HUES48 (cell line): ENCODE results near the gene SLC9A2.

Experiments
- H3K27ac ChIP-seq: one replicate; pipeline ENCODE4 v1.7.0; 2013; ENCODE audit warnings: low read depth, low read length, inconsistent platforms
- H3K27me3 ChIP-seq: 2 replicates; pipeline ENCODE4 v1.6.1; 2013; ENCODE audit warnings: mild to moderate bottlenecking, low read length; ENCODE audit not compliant: control insufficient read depth, insufficient read depth
- H3K36me3 ChIP-seq: 2 replicates; pipeline ENCODE4 v1.6.1; 2013; ENCODE audit warnings: low read length; ENCODE audit not compliant: control insufficient read depth, insufficient read depth
- H3K4me1 ChIP-seq: 2 replicates; pipeline ENCODE4 v1.6.1; 2013; ENCODE audit warnings: mild to moderate bottlenecking, low read length; ENCODE audit not compliant: control insufficient read depth, insufficient read depth
- H3K4me3 ChIP-seq: 2 replicates; pipeline ENCODE4 v1.5.1; 2013; ENCODE audit warnings: mild to moderate bottlenecking, low read depth, low read length
- H3K9ac ChIP-seq: 2 replicates; pipeline ENCODE4 v1.6.1; 2013; ENCODE audit warnings: mild to moderate bottlenecking, low read depth, low read length, moderate library complexity
- H3K9me3 ChIP-seq: 2 replicates; pipeline ENCODE4 v1.6.1; 2013; ENCODE audit warnings: low read length; ENCODE audit not compliant: control insufficient read depth, insufficient read depth

SLC9A2 gene

DNA sequence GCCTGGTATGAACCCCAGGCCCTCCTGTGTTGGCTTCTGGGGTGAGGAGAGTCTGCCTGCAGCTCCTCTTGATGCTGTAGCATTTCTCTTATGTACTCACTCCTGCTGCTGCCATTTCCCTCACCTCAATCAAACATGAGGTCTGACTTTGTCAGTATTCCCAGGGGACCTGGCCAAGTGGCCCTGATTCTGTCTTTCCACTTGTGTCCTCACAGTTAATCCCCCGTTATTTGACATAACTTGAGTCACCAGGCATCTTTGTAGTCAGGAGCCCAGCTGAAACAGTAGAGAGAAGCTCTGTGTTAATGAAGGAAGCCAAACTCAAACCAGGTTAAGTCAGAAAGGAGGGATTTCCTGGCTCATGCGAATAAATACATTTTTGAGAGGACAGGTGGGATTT lies 55.0 kb downstream of the SLC9A2 start:
- no peak overlapping the region for H3K4me3 ChIP-seq
- H3K4me1 ChIP-seq: no peaks in the 10 kb centered on the region
- no peaks in the 10 kb centered on the region for H3K9me3 ChIP-seq
- H3K27ac ChIP-seq: no peak overlapping the region
- no peak overlapping the region for H3K9ac ChIP-seq
- no peaks in the 10 kb centered on the region for H3K27me3 ChIP-seq
- H3K36me3 ChIP-seq: no peaks in the 10 kb centered on the region

DNA sequence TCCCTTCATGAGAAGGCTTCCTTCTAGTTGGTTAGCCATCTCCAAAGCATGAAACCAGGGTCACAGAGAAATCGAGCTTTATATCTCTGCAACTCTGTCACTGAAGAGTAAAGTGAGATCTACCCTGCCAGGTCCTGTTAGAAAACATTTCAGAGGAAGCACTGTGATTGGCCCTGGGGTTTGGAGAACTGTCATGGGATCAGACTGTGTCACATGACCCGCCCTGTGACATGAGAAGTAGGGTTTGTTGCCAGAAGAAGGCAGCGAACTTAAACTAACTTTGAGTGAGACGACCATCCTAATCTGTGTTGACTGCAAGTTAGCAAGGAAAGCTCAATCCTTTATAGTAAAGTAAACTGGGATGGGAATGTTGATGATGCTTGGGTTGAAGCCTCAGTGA lies 55.5 kb downstream of the SLC9A2 start:
- Histone ChIP-seq H3K27ac (no peak overlapping the region), H3K9me3 (no peaks in the 10 kb centered on the region), H3K27me3 (no peaks in the 10 kb centered on the region), H3K4me1 (no peaks in the 10 kb centered on the region), H3K36me3 (no peaks in the 10 kb centered on the region), H3K9ac (no peak overlapping the region), H3K4me3 (no peak overlapping the region)

DNA sequence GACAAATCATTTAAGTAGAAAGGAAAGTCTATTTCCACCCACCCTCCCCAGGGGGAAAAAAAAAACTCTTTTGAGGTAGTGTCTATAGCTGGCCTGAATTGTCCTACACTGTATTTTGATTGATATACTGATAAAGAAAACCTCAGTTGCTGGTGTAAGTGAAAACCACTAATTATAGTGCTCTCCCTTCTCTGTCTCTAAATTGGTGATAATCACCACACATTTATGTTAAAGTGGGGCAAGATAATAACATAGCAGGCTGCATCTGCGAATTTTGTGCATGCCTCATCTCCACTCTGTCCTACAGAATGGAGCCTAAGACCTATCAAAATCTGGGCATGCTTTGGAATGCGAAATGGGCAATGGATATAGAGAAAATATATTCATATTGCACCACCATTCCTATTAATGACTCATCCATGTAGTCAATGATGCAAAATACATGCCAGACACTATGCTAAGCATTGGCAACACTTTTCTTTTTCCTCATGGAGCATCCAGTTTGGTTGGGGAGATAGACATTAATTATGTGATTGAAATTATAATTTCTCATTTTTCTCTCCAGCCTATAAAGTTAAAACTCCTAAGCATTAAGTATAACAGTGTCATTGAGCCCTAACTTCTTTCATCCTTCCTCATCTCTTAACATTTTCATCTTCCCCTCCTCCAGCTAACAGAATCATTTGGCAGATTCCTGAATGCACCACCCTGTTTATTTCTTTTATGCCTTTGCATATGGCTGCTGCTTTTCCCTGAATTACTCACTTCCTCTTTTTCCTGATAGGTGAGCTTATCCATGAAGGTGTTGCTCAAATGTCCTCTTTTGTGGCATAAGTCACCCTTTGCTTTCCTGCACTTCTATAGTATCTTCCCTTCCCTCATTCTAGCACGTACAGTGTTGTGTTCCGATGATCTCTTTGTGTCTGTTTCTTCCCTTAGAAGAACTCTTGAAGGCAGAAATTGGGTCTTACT lies 58.2 kb downstream of the SLC9A2 start:
- Histone ChIP-seq H3K9me3 (no peaks in the 10 kb centered on the region), H3K9ac (no peak overlapping the region), H3K27ac (no peak overlapping the region), H3K36me3 (no peaks in the 10 kb centered on the region), H3K4me3 (no peak overlapping the region), H3K27me3 (no peaks in the 10 kb centered on the region), H3K4me1 (no peaks in the 10 kb centered on the region)

- no peak overlapping the region for H3K27ac ChIP-seq
- no peak overlapping the region for H3K4me3 ChIP-seq
- no peaks in the 10 kb centered on the region for H3K27me3 ChIP-seq
- H3K9ac ChIP-seq: no peak overlapping the region
- H3K36me3 ChIP-seq: no peaks in the 10 kb centered on the region
- no peaks in the 10 kb centered on the region for H3K4me1 ChIP-seq
- no peaks in the 10 kb centered on the region for H3K9me3 ChIP-seq
Measured at GRCh38 chr2:102678442-102678841, 59.1 kb downstream of the SLC9A2 start.

GRCh38 chr2:102686479-102687439 lies 67.4 kb downstream of the SLC9A2 start:
- no peaks in the 10 kb centered on the region for H3K36me3 ChIP-seq

GRCh38 chr2:102690012-102690411 lies 70.7 kb downstream of the SLC9A2 start:
- H3K9me3 ChIP-seq: no peaks in the 10 kb centered on the region

More at GRCh38 chr2:102686479-102687439, 67.4 kb downstream of the SLC9A2 start:
- no peak overlapping the region for H3K4me3 ChIP-seq
- no peaks in the 10 kb centered on the region; the same call in 1 of the 2 replicates for H3K27me3 ChIP-seq
- no peak overlapping the region for H3K9ac ChIP-seq
- no peak overlapping the region for H3K27ac ChIP-seq
- H3K9me3 ChIP-seq: no peaks in the 10 kb centered on the region
- no peaks in the 10 kb centered on the region for H3K4me1 ChIP-seq

GRCh38 chr2:102696463-102696862 lies 77.1 kb downstream of the SLC9A2 start:
- Histone ChIP-seq H3K27me3 (no peaks in the 10 kb centered on the region), H3K27ac (no peak overlapping the region), H3K9ac (no peak overlapping the region), H3K4me1 (peaks cover 5% of the 10 kb centered on the region; the same call in 1 of the 2 replicates), H3K36me3 (no peaks in the 10 kb centered on the region), H3K4me3 (no peak overlapping the region), H3K9me3 (no peaks in the 10 kb centered on the region)

More at GRCh38 chr2:102690012-102690411, 70.7 kb downstream of the SLC9A2 start:
- Histone ChIP-seq H3K36me3 (no peaks in the 10 kb centered on the region), H3K4me1 (no peaks in the 10 kb centered on the region), H3K9ac (no peak overlapping the region), H3K4me3 (no peak overlapping the region), H3K27ac (no peak overlapping the region), H3K27me3 (no peaks in the 10 kb centered on the region; the same call in 1 of the 2 replicates)

- Histone ChIP-seq H3K27me3 (no peaks in the 10 kb centered on the region), H3K4me1 (peaks cover 5% of the 10 kb centered on the region; the same call in 1 of the 2 replicates), H3K4me3 (no peak overlapping the region), H3K27ac (no peak overlapping the region), H3K9ac (no peak overlapping the region), H3K36me3 (no peaks in the 10 kb centered on the region), H3K9me3 (no peaks in the 10 kb centered on the region)
Measured at GRCh38 chr2:102698369-102699111, 79.2 kb downstream of the SLC9A2 start.

DNA sequence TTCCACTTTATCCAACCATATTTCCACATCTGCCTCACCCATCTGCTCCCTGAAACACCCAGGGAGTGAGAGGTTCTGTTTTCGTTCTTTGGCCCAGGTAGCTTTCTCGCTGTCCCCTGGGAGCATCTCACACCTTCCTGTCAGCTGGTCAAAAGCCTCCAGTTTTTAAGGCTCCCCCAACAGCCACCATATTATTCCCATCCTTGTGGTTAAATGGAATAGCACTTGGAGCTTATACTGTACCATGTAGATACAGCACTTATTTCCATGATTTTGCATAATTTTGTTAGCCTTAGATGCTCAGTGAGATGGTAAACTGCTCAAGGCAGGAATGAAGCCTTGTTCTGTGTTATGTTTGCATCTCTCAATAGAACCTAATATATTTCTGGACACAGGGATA lies 84.0 kb downstream of the SLC9A2 start:
- Histone ChIP-seq H3K9ac (no peak overlapping the region), H3K4me3 (no peak overlapping the region), H3K9me3 (no peaks in the 10 kb centered on the region), H3K27ac (no peak overlapping the region), H3K27me3 (no peaks in the 10 kb centered on the region), H3K4me1 (no peaks in the 10 kb centered on the region; the same call in 1 of the 2 replicates), H3K36me3 (no peaks in the 10 kb centered on the region)

DNA sequence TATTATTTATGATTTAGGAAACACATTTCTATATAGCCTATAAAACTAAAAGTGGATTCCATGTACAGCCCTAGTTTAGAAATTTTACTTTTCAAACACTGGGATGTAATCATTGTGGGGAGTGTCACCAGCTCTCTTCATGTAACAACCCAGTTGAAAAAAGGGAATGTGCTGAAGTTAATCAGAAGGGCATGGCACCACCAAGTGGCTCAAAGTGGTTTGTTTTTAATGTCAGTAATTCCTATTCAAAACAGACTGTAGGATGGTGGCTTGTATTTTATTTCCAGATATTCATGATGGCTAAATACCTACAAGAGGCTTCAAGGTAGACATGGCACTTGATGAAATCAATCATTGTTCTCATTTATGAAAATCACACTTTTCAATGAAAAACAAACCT lies 84.4 kb downstream of the SLC9A2 start:
- Histone ChIP-seq H3K4me3 (no peak overlapping the region), H3K9ac (no peak overlapping the region), H3K27ac (no peak overlapping the region), H3K36me3 (no peaks in the 10 kb centered on the region), H3K27me3 (no peaks in the 10 kb centered on the region), H3K4me1 (no peaks in the 10 kb centered on the region; the same call in 1 of the 2 replicates), H3K9me3 (no peaks in the 10 kb centered on the region)
